HFFc6 (cell line): ENCODE data around the gene RNF208. TPM values are rescaled to one million over a fixed set of nuclear protein-coding genes. Genes with fewer than 3 reads are reported as not detected.

Experiments
- DNase-seq: peaks from one replicate; pipeline ENCODE4 v3.0.0-alpha.2; 2018
- H3K27ac Mint-ChIP-seq: 2 replicates; pipeline ENCODE4 v1.8.0; 2020; ENCODE audit warnings: mild to moderate bottlenecking, mixed read lengths
- H3K27me3 Mint-ChIP-seq: 2 replicates; pipeline ENCODE4 v1.8.0; 2021; ENCODE audit warnings: mild to moderate bottlenecking, moderate library complexity, mixed read lengths; ENCODE audit not compliant: insufficient read depth
- H3K36me3 Mint-ChIP-seq: 2 replicates; pipeline ENCODE4 v1.8.0; 2021; ENCODE audit warnings: low read depth, mixed read lengths
- H3K4me1 Mint-ChIP-seq: 2 replicates; pipeline ENCODE4 v1.8.0; 2020; ENCODE audit warnings: low read depth, mixed read lengths
- H3K4me3 Mint-ChIP-seq: 2 replicates; pipeline ENCODE4 v1.8.0; 2020; ENCODE audit warnings: mild to moderate bottlenecking, moderate library complexity, mixed read lengths
- H3K9me3 Mint-ChIP-seq: 2 replicates; pipeline ENCODE4 v1.8.0; 2020; ENCODE audit warnings: mild to moderate bottlenecking, mixed read lengths
- total RNA-seq, 6 experiments: library from RNA; stranded (reverse); fragmentation: NEBNext Ultra II Directional; extraction: Animal tissue kit (Norgen Biotek cat#: 25700); gene quantifications; 2 replicates in 1 of 6; 3 replicates in 5 of 6; pipeline ENCODE4 v1.2.3, GENCODE V29; 2021
- TF ChIP-seq, protein P1 (sequence below): fragments of 200-600 bp; sonication (generic); IDR thresholded peaks from 2 replicates; pipeline ENCODE4 v1.5.0; 2021; ENCODE audit warnings: antibody characterized with exemption, mild to moderate bottlenecking

The RNF208 gene
- total RNA-seq, 6 experiments from 2014 or later, result 2.5 to 3.8 (median 3.4) TPM

DNA sequence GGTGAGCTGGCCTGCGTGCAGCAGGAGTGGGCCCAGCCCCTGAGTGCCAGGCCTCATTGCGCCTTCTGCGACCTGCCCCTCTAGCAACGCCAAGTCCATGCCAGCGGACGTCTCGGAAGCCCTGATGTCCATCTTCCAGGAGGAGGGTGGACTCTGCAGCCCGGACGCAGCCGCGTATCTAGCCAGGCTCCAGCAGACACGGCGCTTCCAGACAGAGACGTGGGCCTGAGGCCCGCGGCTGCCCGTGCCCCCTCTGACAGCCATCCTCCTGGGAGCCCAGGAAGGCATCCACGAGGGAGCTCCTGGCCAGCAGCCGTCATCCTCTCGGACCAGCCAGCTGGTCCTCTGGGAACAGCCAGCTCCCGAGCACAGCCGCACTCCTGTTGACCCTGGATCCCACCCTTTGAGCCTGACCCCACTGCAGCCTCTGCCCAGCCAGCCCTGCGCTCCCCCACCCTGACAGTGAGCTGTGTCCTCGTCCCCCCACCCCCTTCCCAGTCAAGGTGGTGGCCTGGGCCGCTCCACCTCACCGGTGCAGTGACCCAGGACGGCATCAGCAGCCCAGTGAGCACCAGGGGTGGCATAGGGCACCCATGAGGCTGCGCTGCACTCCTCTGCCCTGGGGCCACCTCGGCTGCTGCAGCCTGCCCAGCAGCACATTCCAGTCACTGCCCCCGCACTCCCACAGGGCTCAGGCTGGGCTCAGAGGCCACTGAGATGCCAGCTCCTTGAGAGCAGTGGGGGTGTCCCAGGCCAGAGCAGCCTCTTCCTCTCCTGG is 5.7 kb downstream of the RNF208 start:
- H3K27me3 Mint-ChIP-seq, result no peaks in the 10 kb centered on the region; the same call in 1 of the 2 replicates
- no peak for DNase-seq
- H3K4me1 Mint-ChIP-seq, result peaks cover 5% of the 10 kb centered on the region; the same call in 1 of the 2 replicates
- TF ChIP-seq, protein P1, sequence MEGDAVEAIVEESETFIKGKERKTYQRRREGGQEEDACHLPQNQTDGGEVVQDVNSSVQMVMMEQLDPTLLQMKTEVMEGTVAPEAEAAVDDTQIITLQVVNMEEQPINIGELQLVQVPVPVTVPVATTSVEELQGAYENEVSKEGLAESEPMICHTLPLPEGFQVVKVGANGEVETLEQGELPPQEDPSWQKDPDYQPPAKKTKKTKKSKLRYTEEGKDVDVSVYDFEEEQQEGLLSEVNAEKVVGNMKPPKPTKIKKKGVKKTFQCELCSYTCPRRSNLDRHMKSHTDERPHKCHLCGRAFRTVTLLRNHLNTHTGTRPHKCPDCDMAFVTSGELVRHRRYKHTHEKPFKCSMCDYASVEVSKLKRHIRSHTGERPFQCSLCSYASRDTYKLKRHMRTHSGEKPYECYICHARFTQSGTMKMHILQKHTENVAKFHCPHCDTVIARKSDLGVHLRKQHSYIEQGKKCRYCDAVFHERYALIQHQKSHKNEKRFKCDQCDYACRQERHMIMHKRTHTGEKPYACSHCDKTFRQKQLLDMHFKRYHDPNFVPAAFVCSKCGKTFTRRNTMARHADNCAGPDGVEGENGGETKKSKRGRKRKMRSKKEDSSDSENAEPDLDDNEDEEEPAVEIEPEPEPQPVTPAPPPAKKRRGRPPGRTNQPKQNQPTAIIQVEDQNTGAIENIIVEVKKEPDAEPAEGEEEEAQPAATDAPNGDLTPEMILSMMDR, result no peak
- H3K4me3 Mint-ChIP-seq, result no peak overlapping the region
- no peaks in the 10 kb centered on the region for H3K9me3 Mint-ChIP-seq
- H3K27ac Mint-ChIP-seq, result no peak overlapping the region
- H3K36me3 Mint-ChIP-seq, result no peaks in the 10 kb centered on the region

DNA sequence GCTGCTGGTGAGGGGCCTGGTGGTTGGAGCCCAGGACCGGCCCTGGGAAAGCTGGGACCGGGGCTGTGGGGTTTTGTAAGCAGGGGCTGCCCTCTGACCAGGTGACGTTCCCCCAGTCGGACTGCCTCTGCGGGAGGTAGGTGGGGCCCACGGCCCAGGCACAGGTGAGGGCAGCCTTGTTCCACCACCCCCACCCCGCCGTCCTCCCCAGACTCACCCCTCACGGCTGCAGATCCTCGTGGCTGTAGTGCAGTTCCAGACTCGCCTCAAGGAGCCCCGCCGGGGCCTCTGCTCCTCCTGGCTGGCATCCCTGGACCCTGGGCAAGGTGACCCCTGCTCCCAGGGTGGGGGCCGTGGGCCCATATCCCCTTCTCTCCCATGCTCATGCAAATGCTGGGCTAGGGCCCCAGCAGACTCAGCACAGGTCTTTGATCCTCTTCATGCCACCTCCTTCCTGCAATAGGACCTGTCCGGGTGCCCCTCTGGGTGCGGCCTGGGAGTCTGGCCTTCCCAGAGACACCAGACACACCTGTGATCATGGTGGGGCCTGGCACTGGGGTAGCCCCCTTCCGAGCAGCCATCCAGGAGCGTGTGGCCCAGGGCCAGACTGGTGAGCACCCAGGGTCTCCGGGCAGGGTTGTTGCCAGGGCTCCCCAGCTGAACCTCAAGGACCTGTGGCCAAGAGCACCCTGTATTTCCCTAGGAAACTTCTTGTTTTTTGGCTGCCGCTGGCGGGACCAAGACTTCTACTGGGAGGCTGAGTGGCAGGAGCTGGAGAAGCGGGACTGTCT is 6.6 kb downstream of the RNF208 start:
- Mint-ChIP-seq H3K36me3 (no peaks in the 10 kb centered on the region), H3K9me3 (no peaks in the 10 kb centered on the region), H3K27ac (no peak overlapping the region), H3K4me3 (no peak overlapping the region), H3K27me3 (peaks cover 2% of the 10 kb centered on the region), H3K4me1 (peaks cover 5% of the 10 kb centered on the region; the same call in 1 of the 2 replicates)
- no peak for DNase-seq
- TF ChIP-seq, protein P1, result no peak

DNA sequence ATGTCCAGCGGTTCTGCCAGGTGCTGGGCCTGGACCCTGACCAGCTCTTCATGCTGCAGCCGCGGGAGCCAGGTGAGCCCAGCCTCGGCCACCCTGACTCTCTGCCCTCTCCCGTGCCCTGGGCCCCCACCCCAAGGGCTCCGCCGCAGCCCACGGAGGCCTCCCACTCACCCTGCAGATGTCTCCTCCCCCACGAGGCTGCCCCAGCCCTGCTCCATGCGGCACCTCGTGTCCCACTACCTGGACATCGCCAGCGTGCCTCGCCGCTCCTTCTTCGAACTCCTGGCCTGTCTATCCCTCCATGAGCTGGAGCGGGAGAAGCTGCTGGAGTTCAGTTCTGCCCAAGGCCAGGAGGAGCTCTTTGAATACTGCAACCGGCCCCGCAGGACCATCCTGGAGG is 7.4 kb downstream of the RNF208 start:
- Mint-ChIP-seq H3K4me1 (peaks cover 5% of the 10 kb centered on the region; the same call in 1 of the 2 replicates), H3K9me3 (no peaks in the 10 kb centered on the region), H3K4me3 (no peak overlapping the region), H3K36me3 (no peaks in the 10 kb centered on the region), H3K27me3 (peaks cover 2% of the 10 kb centered on the region), H3K27ac (no peak overlapping the region)
- DNase-seq, result no peak
- TF ChIP-seq, protein P1, result no peak

DNA sequence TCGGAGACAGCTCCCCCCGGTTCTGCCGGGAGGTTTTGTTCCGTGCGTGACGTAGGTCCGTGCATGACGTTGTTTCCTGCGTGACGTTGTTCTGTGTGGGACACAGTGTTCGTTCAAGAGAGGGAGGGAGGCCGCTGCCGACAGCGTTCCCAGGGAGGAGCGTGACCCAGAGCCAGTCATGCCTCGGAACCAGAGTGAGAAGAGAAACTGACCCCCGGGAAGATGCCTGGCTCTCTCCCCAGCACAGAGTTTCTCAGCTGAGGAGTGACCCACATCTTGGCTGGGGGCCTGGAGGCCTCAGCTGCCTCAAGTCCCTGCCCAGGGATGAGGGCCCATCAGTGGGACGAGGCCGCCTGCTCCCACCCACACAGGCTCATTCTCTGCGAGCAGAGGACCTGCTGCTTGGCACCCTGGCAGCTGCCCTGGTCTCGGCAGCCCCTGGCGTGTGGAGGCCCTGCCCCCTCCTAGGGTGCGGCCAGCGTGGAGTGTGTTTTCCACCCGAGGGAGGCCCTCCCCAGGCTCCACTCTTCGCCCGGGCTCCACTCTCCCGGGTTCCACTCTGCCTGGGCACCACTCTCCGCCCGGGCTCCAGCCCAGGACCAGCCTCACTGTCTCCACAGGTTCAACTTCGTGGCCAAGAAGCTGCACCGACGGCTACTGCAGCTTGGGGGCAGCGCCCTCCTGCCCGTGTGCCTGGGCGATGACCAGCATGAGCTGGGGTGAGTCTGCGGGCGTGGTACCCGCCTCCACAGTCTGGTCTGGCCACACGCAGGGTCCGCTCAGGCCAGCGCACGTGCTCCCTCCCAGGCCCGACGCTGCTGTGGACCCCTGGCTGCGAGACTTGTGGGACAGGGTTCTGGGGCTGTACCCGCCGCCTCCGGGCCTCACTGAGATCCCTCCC is 8.6 kb downstream of the RNF208 start:
- no peaks in the 10 kb centered on the region for H3K9me3 Mint-ChIP-seq
- DNase-seq, result no peak
- peaks cover 2% of the 10 kb centered on the region for H3K27me3 Mint-ChIP-seq
- H3K4me3 Mint-ChIP-seq, result no peak overlapping the region
- no peak overlapping the region for H3K27ac Mint-ChIP-seq
- peaks cover 6% of the 10 kb centered on the region; the same call in 1 of the 2 replicates for H3K36me3 Mint-ChIP-seq
- H3K4me1 Mint-ChIP-seq, result no peaks in the 10 kb centered on the region; the same call in 1 of the 2 replicates
- TF ChIP-seq, protein P1, result peak; percentile 45; the same call in 1 of the 2 replicates

DNA sequence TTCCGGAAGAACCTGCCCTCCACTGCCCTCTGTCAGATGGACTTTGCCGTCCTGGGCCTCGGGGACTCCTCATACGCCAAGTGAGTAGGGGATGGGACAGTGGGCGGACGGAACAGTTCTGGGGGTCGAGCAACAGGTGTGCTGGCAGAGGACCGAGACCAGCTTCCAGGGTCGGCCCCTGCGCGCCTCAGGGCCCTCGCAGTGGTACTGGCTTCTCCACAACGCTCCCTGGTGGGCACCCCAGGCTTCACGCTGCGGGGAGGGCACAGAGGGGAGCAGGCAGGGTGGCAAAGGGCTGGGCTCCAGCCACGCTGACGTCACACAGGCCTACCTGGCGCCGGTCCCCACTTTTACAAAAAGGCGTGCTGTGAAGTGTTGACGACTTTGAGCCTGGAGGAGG is 9.5 kb downstream of the RNF208 start:
- Mint-ChIP-seq H3K4me3 (no peak overlapping the region), H3K4me1 (peaks cover 2% of the 10 kb centered on the region), H3K27ac (no peak overlapping the region), H3K27me3 (peaks cover 2% of the 10 kb centered on the region), H3K9me3 (no peaks in the 10 kb centered on the region), H3K36me3 (peaks cover 8% of the 10 kb centered on the region)
- DNase-seq, result no peak
- TF ChIP-seq, protein P1, result peak; percentile 17; the same call in 1 of the 2 replicates
